PC-3 (cell line): ENCODE data around the gene AKR1C2. TPM values are rescaled to one million over a fixed set of nuclear protein-coding genes. Genes with fewer than 3 reads are reported as not detected.
"Not testable (repeated sequence)": the region's sequence is repeated elsewhere in the genome, so short reads cannot be mapped to it uniquely, and the experiment has no call there.

Source experiments
- ATAC-seq: fragments of 200-7000 bp; cut with Tn5 transposase; 2 replicates; pipeline ENCODE4 v1.9.1; 2020; ENCODE audit warnings: mild to moderate bottlenecking, moderate library complexity
- BruUV-seq: library from RNA; stranded (reverse); fragments of 400-500 nt; replicated peaks from 2 replicates; lab custom pipeline; 2021; lab: Mats Ljungman, UMichigan
- CTCF ChIA-PET: fragments of 300-600 bp; sonication (Branson Sonifier 250); formaldehyde crosslinking; loops from one replicate; lab custom pipeline; 2022; ENCODE audit warnings: antibody characterized with exemption; lab: Charles Lee
- POLR2A ChIA-PET: fragments of 300-600 bp; sonication (Branson Sonifier 250); formaldehyde crosslinking; loops from one replicate; lab custom pipeline; 2022; ENCODE audit warnings: antibody characterized with exemption; ENCODE audit not compliant: unreplicated experiment; lab: Charles Lee
- DNase-seq: peaks from one replicate; pipeline ENCODE4 v3.0.0-alpha.2; 2015
- H2AFZ ChIP-seq: fragments of 300-600 bp; sonication (generic); 2 replicates; pipeline ENCODE4 v1.6.0; 2016; ENCODE audit warnings: antibody characterized with exemption, low read length
- H3F3A ChIP-seq: fragments of 300-600 bp; sonication (generic); one replicate; pipeline ENCODE4 v1.6.0; 2017; ENCODE audit warnings: antibody characterized with exemption, low read length, control low read depth, mild to moderate bottlenecking; ENCODE audit not compliant: unreplicated experiment
- H3K27ac ChIP-seq: fragments of 300-600 bp; sonication (generic); 2 replicates; pipeline ENCODE4 v1.5.1; 2016; ENCODE audit warnings: mild to moderate bottlenecking, low read length
- H3K27me3 ChIP-seq: fragments of 300-600 bp; sonication (generic); 2 replicates; pipeline ENCODE4 v1.6.1; 2016; ENCODE audit warnings: low read length, mixed read lengths
- H3K36me3 ChIP-seq: fragments of 300-600 bp; sonication (generic); 2 replicates; pipeline ENCODE4 v1.6.1; 2016; ENCODE audit warnings: low read depth, mixed run types, low read length, mixed read lengths
- H3K4me1 ChIP-seq: fragments of 300-600 bp; sonication (generic); 2 replicates; pipeline ENCODE4 v1.5.1; 2016; ENCODE audit warnings: low read length; ENCODE audit not compliant: insufficient read depth
- H3K4me2 ChIP-seq: fragments of 300-600 bp; sonication (generic); 2 replicates; pipeline ENCODE4 v1.6.0; 2016; ENCODE audit warnings: low read length
- H3K4me3 ChIP-seq: fragments of 300-600 bp; sonication (generic); 2 replicates; pipeline ENCODE4 v1.5.1; 2016; ENCODE audit warnings: mild to moderate bottlenecking, low read length, mixed read lengths
- H3K79me2 ChIP-seq: fragments of 300-600 bp; sonication (generic); 2 replicates; pipeline ENCODE4 v1.6.1; 2017; ENCODE audit warnings: low read length, mixed read lengths
- H3K9ac ChIP-seq: fragments of 300-600 bp; sonication (generic); 2 replicates; pipeline ENCODE4 v1.6.0; 2016; ENCODE audit warnings: mild to moderate bottlenecking, low read length
- H3K9me2 ChIP-seq: fragments of 300-600 bp; sonication (generic); replicated peaks from 2 replicates; pipeline ENCODE4 v1.6.1; 2016; ENCODE audit warnings: mixed run types, low read length, mixed read lengths
- H3K9me3 ChIP-seq: fragments of 300-600 bp; sonication (generic); 2 replicates; pipeline ENCODE4 v1.6.1; 2016; ENCODE audit warnings: low read length, mixed read lengths
- H4K20me1 ChIP-seq: fragments of 300-600 bp; sonication (generic); 2 replicates; pipeline ENCODE4 v1.6.1; 2016; ENCODE audit warnings: low read length, mixed read lengths
- intact Hi-C: fragments of 100-400 bp; cut with micrococcal nuclease; formaldehyde crosslinking; loops from 2 replicates; pipeline ENCODE4 v1.9.0; 2023
- total RNA-seq: library from RNA; depleted of rRNA; stranded (reverse); fragments of >200 nt; gene quantifications from 2 replicates; pipeline ENCODE4 v1.2.3, GENCODE V29; 2014

Gene AKR1C2
- total RNA-seq, 1 experiment from 2014 or later, result 0.66 TPM

DNA sequence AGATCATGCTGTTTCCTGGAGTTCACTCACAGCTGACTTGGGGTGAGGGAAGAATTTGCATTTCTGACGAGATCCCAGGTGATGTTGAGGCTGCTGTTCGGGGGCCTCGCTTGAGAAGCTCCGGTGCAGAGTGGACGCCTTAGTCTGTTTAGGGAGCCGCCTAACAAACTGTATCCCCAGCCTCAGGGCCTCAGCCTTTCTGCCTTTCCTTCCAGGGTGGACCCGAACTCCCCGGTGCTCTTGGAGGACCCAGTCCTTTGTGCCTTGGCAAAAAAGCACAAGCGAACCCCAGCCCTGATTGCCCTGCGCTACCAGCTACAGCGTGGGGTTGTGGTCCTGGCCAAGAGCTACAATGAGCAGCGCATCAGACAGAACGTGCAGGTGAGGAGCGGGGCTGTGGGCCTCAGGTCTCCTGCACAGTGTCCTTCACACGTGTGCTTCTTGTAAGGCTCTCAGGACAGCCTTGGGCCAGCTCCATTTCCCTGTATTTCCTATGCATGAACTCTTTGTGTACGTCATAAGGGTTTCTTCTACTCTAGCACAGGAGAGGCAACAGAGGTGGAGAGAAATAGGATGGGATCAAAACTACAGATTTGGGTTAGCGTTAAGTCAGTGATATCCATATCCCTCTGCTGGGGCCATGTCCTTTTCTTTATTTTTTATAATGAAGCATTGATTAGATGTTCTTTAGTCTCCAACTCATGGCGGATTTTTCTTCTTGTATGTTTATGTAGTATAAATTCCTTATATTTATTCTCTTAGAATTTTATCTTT is 31.1 kb downstream of the AKR1C2 start:
- H3K79me2 ChIP-seq, H3K27ac ChIP-seq, H4K20me1 ChIP-seq, intact Hi-C loops, H2AFZ ChIP-seq, H3K4me2 ChIP-seq, H3K9me3 ChIP-seq, H3K4me3 ChIP-seq, H3K36me3 ChIP-seq, H3K27me3 ChIP-seq, H3F3A ChIP-seq, H3K9ac ChIP-seq, CTCF ChIA-PET, H3K9me2 ChIP-seq, ATAC-seq, POLR2A ChIA-PET, BruUV-seq, DNase-seq, H3K4me1 ChIP-seq: not testable (repeated sequence)

DNA sequence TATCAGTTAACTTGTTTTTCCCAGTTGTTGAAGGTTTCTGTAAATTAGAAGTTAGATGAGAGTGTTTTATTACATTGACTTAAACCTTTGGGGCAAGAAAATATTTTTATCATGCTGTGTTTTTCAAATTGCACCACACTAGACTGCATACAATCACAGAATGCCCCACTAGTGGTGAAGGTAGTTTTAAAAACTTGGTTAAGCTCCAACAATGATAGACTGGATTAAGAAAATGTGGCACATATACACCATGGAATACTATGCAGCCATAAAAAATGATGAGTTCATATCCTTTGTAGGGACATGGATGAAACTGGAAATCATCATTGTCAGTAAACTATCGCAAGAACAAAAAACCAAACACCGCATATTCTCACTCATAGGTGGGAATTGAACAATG is 33.3 kb downstream of the AKR1C2 start:
- H3K27ac ChIP-seq, H3K4me1 ChIP-seq, H3K9me2 ChIP-seq, H3K9me3 ChIP-seq, H3K4me3 ChIP-seq, H3K36me3 ChIP-seq, H3K79me2 ChIP-seq, H2AFZ ChIP-seq, intact Hi-C loops, BruUV-seq, H3K9ac ChIP-seq, H4K20me1 ChIP-seq, ATAC-seq, POLR2A ChIA-PET, H3K27me3 ChIP-seq, DNase-seq, H3K4me2 ChIP-seq, CTCF ChIA-PET, H3F3A ChIP-seq: not testable (repeated sequence)

DNA sequence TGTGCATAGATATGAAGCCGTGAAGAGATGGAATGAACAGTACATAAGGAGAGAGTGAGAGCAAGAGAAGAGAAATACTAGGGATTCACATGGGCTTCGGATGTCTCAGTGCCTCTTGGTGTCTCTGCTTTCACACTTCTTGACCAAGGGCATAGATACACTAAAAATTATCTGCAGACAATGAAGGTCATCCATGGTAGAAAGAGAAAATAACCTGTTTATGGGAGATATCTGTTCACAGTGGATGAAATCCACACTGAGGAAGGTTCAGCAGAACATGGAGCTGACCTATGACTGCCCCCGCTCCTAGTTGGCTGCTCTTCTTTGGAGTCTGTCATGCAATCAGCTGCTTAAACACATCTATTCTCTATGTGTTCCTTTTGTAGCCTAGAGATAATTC is 34.4 kb downstream of the AKR1C2 start:
- ATAC-seq, H4K20me1 ChIP-seq, H2AFZ ChIP-seq, H3F3A ChIP-seq, H3K4me2 ChIP-seq, H3K4me3 ChIP-seq, H3K36me3 ChIP-seq, CTCF ChIA-PET, H3K27me3 ChIP-seq, BruUV-seq, H3K79me2 ChIP-seq, H3K9me2 ChIP-seq, H3K27ac ChIP-seq, POLR2A ChIA-PET, H3K9me3 ChIP-seq, H3K9ac ChIP-seq, DNase-seq, intact Hi-C loops, H3K4me1 ChIP-seq: not testable (repeated sequence)

DNA sequence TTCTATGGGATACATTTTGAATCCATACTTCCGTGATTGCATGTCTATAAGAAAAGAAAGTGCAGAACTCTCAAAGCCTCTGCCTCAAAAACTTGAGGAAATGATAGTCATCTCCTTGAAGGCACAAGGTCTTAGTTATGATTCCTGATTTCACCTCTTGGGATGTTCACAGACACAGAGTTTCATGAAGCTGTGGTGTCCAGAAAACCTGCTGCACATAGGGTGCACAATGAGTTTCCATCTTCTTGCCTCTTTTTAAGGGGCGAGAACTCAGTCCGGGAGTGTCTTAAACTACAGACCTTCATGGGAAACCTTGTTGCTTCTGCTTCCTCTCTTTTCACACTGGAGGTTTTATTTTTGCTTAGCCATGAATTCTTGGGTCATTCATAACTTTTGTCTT is 36.5 kb downstream of the AKR1C2 start:
- POLR2A ChIA-PET, H4K20me1 ChIP-seq, H2AFZ ChIP-seq, H3K27ac ChIP-seq, H3K9me2 ChIP-seq, DNase-seq, intact Hi-C loops, H3K79me2 ChIP-seq, H3K4me1 ChIP-seq, BruUV-seq, CTCF ChIA-PET, H3K9ac ChIP-seq, H3K9me3 ChIP-seq, H3K4me3 ChIP-seq, ATAC-seq, H3F3A ChIP-seq, H3K36me3 ChIP-seq, H3K27me3 ChIP-seq, H3K4me2 ChIP-seq: not testable (repeated sequence)

DNA sequence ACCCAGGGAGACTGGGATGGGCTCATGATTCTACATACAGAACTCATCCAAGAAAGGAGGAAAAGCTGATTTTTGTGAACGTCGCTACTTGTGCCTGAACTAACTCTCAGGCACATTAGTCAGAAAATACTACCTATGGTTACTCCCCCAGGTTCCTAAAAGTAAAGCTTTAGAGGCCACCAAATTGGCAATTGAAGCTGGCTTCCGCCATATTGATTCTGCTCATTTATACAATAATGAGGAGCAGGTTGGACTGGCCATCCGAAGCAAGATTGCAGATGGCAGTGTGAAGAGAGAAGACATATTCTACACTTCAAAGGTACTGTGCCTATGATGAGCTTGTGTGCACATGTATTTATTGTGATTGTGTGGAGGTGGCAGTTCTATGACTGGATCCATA is 37.9 kb downstream of the AKR1C2 start:
- CTCF ChIA-PET, H3K9ac ChIP-seq, H3K27me3 ChIP-seq, H3K9me3 ChIP-seq, DNase-seq, H3F3A ChIP-seq, H3K79me2 ChIP-seq, H3K4me3 ChIP-seq, ATAC-seq, H3K27ac ChIP-seq, H3K4me1 ChIP-seq, H3K9me2 ChIP-seq, H2AFZ ChIP-seq, intact Hi-C loops, H4K20me1 ChIP-seq, H3K36me3 ChIP-seq, H3K4me2 ChIP-seq, BruUV-seq, POLR2A ChIA-PET: not testable (repeated sequence)

DNA sequence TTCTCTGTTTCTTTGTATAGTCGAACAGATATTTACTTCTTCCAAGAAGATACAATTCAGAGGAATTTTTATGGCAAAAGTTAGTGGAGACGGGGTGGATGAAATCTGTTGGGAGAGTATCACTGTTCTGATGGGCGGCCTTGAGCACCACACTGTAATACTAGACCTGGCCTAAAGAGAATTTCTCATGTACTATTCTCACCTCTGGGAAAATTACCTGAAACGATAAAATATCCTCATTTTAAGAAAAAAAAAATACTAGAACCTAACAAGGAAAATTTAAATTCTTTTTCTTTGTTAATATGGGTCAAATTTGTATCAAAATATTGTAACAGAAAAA is 39.9 kb downstream of the AKR1C2 start:
- H3K27me3 ChIP-seq, BruUV-seq, H3F3A ChIP-seq, H3K9ac ChIP-seq, H3K27ac ChIP-seq, H3K9me3 ChIP-seq, H3K9me2 ChIP-seq, H3K4me1 ChIP-seq, H3K4me2 ChIP-seq, CTCF ChIA-PET, H2AFZ ChIP-seq, DNase-seq, H3K36me3 ChIP-seq, H4K20me1 ChIP-seq, ATAC-seq, intact Hi-C loops, H3K79me2 ChIP-seq, H3K4me3 ChIP-seq: not testable (repeated sequence)
- POLR2A ChIA-PET, result interaction anchor here (0.6 kb wide), 1 partner anchor 484 kb away, joined by 4 read pairs; no protein-coding TSS in a partner anchor
